Suprapubic skin (tissue), 4 donors: ENCODE data around the gene CD36.

Experiments
- CTCF ChIP-seq, 2 donors: fragments of 200-600 bp in 1 of 2; fragments of 450-650 bp in 1 of 2; sonication (generic) in 1 of 2; IDR thresholded peaks; one replicate each; pipeline ENCODE4 v1.5.1; 2016 to 2019; ENCODE audit warnings: antibody characterized with exemption in 2 of 2, mild to moderate bottlenecking in 1 of 2, moderate library complexity in 1 of 2
- EP300 ChIP-seq: sonication (generic); formaldehyde crosslinking; IDR thresholded peaks from one replicate; pipeline ENCODE4 v1.6.1; 2017; ENCODE audit warnings: antibody characterized with exemption
- POLR2A ChIP-seq, 2 donors: fragments of 450-650 bp; IDR thresholded peaks; one replicate each; pipeline ENCODE4 v1.6.1; 2017; ENCODE audit warnings: antibody characterized with exemption in 2 of 2, mild to moderate bottlenecking in 2 of 2, moderate library complexity in 2 of 2
- POLR2AphosphoS5 ChIP-seq, 3 donors: sonication (generic); formaldehyde crosslinking; IDR thresholded peaks; one replicate each; pipeline ENCODE4 v1.6.1; 2017; ENCODE audit warnings: antibody characterized with exemption in 3 of 3

DNA sequence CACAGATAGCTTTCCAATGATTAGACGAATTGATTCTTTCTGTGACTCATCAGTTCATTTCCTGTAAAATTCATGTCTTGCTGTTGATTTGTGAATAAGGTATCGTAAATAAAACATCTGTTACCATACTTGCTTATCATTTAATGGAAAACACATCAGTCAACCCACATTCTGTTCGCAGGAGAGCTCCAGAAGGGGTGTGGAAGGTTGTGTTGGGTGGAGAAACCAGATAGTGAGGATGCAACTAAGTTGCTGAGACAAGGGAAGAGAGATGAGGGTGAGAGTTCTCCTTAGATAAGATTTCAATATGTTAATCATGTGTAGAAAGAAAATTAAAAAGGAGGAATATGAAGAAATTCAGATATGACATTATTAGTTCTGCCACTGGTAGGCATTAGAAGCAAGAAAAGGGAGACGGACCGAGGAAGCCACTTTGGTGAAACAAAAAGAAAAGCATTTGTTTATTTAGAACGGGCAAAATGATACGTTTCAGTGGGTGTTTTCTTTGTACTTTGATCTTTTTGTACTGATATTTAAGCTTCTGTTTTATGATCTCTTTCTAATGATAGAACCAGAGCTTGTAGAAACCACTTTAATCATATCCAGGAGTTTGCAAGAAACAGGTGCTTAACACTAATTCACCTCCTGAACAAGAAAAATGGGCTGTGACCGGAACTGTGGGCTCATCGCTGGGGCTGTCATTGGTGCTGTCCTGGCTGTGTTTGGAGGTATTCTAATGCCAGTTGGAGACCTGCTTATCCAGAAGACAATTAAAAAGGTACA lies 7.8 kb downstream of the CD36 start:
- TF ChIP-seq CTCF (IDR thresholded peaks at IDR 0.05) (no peak), POLR2A (IDR thresholded peaks at IDR 0.05) (no peak), EP300 (no peak), POLR2AphosphoS5 (IDR thresholded peaks at IDR 0.05) (no peak)
